Tracheal epithelial cell (primary cell): ENCODE results near the gene PSMG4. TPM values are rescaled to one million over a fixed set of nuclear protein-coding genes. Genes with fewer than 3 reads are reported as not detected.

Experiments
- total RNA-seq: library from RNA; depleted of rRNA; stranded (reverse); fragments of >200 nt; gene quantifications from 2 replicates; pipeline ENCODE4 v1.2.1, GENCODE V29; 2014

PSMG4 gene
- total RNA-seq = 25.6 and 33.3 TPM in 2 replicates

GRCh38 chr6:3258720-3259490 lies at the start of gene PSMG4:
Gene PSMG4 (plus strand): TSS chr6:3258947. CDS start chr6:3259023, 76 bp downstream.

GRCh38 chr6:3227363-3228045 lies 31.2 kb upstream of the PSMG4 start, which contains the start of gene TUBB2B:
Gene TUBB2B (minus strand): TSS chr6:3227653. CDS start chr6:3227543, 110 bp downstream.

Other genes starting within 250 kb of the PSMG4 start
- gene RIPK1, start 190.5 kb upstream of the PSMG4 start, total RNA-seq = 11.7 and 18.1 TPM in 2 replicates
- 15.3 and 27.7 TPM in 2 replicates for gene BPHL, start 140.2 kb upstream of the PSMG4 start, total RNA-seq
- 14.9 and 76.6 TPM in 2 replicates for gene TUBB2A, start 101.4 kb upstream of the PSMG4 start, total RNA-seq
- 10.8 TPM in 1 of 2 replicates, not detected in the other for gene TUBB2B, start 31.3 kb upstream of the PSMG4 start, total RNA-seq
- gene SLC22A23, start 198.1 kb downstream of the PSMG4 start, total RNA-seq = 25.1 and 28.8 TPM in 2 replicates